Measurements from ENCODE around the gene CD53.

Gene CD53

DNA sequence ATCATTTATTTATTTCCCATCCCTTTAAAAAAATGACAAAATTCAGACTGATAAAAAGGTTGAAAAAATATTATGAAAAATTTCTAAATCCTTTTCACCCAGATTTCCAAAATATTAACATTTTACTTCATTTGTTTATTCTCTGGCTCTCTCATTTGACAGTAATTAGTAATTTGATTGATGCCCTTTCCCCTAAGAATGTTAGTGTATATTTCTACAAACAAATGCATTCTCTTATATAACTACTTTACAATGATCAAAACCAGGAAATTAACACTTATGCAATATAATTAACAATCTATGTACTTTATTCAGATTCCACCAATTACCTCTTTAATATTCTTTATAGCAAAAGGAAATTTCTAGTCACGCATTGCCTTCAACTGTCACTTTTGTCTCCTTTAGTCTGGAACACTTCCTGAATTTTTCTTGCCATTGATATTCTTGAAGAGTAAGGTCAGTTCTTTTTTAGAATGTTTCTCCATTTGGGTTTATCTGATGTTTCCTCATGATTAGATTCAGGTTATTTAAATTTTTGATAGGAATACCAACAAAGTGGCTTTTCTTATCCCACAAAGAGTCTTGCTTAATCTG, 3.9 kb downstream of the CD53 start:
- no peak for DNase-seq (ENCODE audit: low spot score)

DNA sequence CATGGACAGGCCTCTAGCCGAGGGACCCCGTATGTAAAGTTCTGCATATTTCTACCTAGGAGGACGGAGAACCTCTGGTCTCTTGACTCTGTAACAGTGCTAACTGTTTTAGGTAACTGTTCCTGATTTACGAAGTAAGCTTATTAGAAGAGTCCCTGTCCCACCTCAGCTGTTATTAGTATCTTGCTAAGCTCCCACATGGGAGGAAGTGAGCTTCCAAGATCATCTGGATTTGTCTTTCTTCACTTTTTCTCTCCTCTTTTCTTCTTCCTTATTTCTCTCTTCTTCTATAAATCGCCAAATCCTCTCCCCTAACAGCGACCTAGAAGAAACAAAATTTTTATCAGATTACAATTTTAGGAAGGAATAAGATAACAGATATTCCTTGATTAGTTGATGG, 4.4 kb downstream of the CD53 start:
- no peak for DNase-seq (ENCODE audit: low spot score)

DNA sequence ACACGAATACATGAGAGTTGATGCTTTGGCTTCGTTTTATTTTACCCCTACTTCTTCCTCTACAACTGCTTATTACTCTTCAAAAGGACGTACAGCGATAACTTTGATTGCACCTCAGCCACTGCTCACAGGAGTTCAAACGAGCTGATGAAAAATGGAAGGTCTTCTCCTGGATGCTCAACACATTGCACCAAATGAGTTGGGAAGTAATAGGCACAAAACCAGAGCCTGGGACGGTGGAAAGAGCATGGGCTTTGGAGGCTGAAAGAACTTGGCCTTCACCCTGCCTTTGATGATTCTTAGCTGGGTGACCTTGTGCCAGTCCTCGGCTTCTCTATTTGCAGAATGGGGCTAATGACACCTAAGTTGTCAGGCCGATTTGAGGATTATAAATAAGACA, 4.8 kb downstream of the CD53 start:
- DNase-seq (ENCODE audit: low spot score), result no peak

DNA sequence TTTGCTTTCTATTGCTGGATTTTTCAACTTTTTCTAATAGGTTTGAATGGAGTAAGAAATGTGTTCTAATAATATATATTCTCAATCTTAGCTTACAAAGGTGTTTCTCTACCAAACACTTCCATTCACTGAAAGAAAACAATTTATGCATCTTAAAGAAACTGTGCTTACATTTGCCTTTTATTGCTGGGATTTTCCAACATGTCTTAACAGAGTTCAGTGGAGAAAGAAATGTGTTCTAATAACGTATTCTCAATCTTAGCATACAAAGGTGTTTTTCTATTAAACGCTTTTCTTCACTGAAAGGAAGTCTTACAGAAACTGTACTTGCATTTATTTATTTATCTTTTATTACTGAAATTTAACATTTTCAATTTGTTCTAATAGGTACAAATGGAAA, 5.6 kb downstream of the CD53 start:
- DNase-seq (ENCODE audit: low spot score), result no peak

DNA sequence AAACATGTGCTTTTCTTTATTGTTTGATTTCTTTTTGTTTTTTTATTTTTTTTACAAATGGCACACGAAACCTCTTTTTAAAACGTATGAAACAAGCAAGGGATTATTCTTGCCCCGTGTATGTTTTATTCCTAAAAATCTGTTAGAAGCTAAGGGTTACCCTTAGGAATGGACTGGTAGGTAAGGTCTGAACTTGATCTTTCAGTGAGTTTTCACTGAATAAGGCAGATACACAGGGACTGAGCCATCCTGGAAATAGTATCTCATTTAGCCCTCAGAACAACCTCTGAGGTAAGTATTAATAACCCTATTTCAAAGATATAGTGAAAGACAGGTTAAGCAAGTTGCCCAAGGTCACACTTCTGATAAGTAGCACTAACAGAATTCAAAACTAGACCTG, 6.0 kb downstream of the CD53 start:
- DNase-seq (ENCODE audit: low spot score), result no peak

DNA sequence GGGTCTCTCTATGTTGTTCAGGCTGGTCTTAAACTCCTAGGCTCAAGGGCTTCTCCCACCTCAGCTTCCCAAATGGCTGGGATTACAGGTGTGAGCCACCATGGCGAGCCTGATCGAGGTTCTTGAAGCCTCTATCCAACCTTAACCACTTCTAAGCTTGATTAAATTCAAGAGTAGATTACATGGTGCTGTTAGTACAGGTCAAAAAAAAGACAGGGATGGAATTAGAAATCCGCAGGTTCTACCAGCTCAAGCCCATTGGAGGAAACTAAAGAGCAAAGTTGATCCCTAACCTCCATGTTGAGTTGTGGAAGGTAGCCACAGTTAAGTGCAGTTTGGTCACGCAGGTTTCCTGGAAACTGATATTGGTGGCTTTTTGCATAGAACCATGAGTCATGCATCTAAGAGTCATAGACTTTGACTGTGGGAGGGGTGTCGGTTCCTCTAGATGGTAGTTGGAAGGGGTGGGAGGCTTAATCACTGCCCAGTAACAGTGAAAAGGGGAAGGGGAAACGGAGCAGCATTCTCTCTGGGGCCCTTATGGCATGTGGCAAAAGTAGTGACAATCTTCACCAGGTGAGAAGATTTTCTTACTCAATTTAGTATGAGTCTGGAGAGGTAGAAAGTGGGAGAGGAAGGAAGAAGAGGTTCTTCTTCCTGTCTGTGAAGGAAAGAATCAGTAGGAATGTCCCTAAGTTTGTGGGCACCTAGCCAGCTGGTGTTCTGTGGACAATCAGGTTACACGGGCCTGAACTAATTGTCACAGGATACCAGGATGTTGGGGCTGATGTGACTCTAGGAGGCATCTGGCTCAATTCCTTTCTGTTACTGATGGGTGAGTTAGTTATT, 7.0 kb downstream of the CD53 start:
- DNase-seq (ENCODE audit: low spot score), result no peak

DNA sequence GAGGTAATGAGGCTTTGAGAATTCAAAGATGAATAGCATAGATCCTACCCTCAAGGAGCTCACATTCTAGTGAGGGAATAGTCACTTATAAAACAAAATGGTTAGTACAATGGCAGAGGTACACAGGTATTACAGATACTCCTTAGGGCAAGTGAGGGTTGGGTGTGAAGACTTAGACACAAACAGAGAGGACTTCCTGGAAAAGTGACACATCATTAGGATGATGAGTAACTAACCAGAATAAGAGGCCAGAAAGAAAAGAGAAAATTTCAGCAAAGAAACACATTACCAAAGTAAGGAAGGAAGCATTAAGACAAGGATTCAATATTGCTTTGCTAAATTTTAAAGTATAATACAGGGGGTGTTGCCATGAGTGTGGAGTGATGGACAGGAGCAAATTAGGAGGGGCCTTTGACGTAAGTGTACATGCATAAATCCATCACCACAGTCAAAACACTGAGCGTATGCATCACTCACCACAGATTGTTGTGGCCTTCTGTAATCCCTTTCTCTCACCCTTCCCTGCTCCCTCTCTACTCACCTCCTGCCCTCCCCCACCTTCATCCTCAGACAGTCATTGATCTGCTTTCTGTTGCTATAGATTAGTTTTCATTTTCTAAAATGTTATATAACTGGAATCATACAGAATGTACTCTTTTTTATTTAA, 7.9 kb downstream of the CD53 start:
- no peak for DNase-seq (ENCODE audit: low spot score)

DNA sequence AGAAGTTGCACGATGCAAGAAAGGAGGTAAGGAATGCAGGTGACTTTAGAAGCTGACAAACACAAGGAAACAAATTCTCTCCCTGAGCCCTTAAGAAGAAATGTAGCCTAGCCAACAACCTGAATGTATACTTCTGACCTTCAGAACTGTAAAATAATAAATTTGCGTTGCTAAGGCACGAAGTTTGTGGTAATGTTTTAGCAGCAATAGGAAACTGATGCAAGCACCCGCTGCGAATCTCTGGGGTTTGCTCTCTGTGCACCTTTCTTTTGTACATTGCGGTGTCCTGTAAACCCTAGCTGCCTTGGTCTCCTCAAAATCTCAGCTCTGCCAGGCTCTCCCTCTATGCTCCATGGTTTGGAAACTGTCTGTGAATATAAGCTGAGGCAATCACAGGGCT, 15.1 kb downstream of the CD53 start:
- DNase-seq (ENCODE audit: low spot score), result no peak

DNA sequence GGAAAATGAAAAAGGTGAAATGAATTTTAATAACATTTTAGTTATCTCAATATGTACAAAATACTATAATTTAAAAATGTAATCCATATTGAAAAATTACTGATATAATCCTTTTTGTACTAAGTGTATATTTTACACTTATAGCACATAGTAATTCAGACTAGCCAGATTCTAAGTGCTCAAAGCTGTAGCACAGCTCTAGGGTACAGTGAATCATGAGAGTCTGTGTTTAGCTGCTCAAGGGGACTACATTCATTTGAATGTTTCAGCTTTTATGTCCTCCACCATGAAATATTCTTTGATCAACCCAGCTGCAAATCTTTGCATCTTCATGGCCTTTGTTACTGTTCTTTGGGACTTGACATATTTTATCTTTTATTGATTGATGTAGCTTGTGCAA, 15.7 kb downstream of the CD53 start:
- no peak for DNase-seq (ENCODE audit: low spot score)

DNA sequence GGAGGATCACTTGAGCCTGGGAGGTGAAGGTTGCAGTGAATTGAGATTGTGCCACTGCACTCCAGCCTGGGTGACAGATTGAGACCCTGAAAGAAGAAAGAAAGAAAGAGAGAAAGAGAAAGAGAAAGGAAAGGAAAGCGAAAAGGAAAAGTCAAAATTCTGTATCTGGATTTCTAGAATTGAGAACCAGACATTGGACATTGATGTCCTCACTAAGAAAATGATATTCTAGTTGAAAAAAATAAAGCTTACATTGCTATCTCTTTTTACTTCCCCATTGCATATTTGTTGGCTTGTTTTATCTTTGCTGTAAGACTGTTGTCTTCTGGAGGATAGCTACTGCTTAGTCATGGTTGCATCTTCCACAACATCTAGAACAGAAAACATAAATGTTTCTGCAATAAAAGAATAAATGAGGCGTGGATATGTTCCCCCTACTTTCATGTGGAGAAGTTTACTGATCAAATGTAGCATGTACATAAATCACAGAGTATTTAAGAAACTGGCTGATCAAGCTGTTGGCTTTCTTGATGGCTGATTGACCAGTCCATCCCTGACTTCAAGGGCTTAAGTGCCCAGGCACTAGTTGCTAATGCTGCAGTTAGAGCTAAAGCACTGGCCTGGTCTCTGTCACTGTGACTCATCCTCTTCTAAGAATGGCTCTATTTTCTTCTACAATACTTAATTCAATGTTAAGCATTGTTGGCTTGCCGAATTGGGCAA, 17.7 kb downstream of the CD53 start:
- DNase-seq (ENCODE audit: low spot score), result no peak

DNA sequence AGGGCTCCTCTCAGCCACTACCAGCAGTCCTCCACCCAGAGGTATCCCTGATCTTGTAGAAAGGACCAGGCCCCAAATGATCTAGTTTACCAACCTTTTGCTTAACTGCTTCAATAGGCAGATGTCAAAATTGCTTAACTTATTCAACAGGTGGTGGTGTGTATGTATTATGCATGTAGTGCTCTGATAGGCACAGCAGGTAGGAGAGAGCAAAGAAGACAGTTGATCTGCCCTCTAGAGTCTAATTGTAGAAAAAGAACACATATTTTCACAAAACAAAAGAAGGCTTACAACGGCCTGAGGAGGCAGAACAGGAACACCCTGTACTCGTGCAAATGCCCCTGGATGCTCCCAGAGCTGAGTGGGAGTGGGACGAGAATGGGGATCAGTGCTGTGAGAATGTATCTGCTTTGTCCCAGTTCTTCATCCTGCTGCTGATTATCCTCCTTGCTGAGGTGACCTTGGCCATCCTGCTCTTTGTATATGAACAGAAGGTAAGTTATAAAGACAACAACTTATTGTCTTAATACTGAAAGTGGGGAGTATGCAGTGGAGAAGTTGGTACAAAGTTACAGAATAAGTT, 21.1 kb downstream of the CD53 start:
- no peak for DNase-seq (ENCODE audit: low spot score)

DNA sequence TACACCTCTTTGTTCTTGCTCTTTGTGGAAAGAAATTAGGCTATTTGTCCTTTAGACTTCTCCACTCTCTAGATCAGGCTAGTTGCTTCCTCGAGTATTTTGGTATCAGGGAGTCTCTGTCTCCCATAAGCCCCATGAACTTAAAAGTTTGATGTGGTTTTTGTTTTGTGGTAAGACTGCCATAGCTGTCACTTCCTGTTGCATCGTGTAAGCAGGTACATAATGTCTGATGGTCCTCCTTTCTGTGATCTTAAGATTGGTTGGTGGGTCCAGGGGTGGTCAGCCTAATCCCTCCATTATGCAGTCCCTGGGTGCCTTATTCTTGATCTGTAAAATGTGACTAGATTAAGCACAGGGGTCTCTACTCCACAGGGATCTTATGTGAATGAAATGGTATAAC, 23.1 kb downstream of the CD53 start:
- no peak for DNase-seq (ENCODE audit: low spot score)

DNA sequence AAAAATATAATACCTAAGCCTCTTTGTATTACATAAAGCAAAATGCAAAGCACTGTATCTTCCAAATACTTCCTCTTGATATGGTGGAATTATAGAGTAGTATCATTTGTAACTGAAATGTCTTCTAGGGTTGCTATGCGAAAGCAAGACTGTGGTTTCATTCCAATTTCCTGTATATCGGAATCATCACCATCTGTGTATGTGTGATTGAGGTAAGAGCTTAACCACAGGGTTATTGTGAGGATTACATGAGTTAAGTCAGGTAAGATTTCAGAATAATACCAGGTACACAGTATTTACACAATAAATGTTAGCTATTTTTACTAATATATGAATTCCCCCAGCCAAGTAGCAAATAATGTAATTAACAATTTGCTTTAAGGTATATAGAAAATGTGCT, 24.7 kb downstream of the CD53 start:
- DNase-seq (ENCODE audit: low spot score), result no peak

DNA sequence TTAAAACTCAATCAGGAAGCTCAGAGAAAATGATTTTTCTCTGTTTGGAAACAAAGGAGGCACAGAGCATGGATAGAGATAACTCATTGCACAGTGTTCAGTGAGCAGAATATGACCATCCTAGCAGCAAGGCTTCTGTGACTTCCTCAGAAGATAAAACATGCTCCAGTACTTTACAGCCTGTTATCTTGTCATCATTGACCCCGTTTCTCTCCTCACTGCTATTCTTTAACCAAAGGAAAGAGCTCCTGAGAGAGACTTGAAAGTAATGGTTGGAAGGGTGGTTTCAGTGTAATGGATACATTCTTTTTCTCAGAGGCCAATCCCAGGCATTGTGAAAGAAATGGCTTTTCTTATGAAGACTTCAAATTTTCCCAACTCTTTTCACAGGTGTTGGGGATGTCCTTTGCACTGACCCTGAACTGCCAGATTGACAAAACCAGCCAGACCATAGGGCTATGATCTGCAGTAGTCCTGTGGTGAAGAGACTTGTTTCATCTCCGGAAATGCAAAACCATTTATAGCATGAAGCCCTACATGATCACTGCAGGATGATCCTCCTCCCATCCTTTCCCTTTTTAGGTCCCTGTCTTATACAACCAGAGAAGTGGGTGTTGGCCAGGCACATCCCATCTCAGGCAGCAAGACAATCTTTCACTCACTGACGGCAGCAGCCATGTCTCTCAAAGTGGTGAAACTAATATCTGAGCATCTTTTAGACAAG, 25.9 kb downstream of the CD53 start:
- no peak for DNase-seq (ENCODE audit: low spot score)

DNA sequence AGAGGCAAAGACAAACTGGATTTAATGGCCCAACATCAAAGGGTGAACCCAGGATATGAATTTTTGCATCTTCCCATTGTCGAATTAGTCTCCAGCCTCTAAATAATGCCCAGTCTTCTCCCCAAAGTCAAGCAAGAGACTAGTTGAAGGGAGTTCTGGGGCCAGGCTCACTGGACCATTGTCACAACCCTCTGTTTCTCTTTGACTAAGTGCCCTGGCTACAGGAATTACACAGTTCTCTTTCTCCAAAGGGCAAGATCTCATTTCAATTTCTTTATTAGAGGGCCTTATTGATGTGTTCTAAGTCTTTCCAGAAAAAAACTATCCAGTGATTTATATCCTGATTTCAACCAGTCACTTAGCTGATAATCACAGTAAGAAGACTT, 26.5 kb downstream of the CD53 start:
- no peak for DNase-seq (ENCODE audit: low spot score)

DNA sequence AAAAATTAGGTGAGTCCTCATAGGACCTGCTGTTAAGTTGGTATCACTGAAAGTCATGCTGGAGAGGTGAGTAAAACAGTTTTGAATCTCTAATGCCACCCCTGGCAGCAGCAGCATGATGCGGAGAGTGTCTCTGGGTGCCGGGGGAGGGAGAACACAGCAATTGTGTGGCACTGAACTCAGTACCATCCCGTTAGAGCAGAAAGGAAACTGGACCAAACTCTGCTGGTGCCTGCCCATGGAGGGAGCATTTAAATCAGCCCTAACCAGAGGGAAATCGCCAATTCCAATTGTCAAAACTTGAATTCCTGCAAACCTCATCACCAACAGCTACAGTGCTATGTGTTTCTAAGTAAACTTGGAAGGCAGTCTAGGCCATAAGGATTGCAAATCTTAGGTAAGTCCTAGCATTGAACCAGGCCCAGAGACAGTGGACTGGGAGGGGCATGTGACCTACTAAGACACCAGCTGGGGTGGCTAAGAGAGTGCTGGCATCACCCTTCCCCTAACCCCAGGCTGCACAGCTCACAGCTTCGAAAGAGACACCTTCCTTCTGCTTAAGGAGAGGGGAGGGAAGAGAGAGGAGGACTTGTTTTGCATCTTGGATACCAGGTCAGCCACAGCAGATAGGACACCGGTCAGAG, 30.0 kb downstream of the CD53 start:
- DNase-seq (ENCODE audit: low spot score), result no peak

DNA sequence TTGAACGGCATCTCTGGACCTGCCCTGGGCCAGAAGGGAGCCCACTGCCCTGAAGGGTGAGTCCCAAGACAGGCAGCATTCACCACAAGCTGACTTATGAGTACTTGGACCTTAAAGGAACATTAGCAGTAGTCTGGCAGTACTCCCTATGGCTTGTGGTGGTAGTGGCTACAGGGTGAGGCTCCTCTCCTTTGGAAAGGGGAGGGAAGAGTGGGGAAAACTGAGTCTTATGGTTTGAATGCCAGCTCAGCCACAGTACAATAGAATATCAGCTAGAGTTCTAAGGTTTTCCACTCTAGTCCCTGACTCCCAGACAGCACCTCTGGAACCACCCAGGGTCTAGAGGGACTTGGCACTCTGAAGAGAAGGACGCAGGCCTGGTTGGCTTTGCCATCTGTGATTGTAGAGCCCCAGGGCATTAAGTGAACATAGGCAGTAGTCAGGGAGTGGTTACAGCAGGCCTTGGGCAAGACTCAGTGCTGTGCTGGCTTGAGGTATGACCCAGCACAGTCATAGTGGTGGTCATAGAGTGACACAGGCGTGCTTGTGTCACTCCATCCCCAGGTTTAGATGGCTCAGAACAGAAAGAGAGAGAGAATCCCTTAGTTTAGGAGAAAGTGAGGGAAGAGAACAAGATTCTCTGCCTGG, 31.0 kb downstream of the CD53 start:
- no peak for DNase-seq (ENCODE audit: low spot score)

DNA sequence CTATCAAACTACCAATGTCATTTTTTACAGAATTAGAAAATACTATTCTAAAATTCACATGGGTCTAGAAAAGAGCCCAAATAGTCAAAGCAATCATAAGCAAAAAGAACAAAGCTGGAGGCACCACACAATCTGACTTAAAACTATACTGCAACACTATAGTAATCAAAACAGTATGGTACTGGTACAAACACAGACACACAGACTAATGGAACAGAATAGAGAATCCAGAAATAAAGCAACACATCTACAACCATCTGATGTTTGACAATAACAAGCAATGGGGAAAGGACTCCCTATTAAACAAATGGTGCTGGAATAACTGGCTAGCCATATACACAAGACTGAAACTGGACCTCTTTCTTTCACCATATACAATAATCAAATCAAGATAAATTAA, 39.8 kb downstream of the CD53 start:
- no peak for DNase-seq (ENCODE audit: low spot score)

DNA sequence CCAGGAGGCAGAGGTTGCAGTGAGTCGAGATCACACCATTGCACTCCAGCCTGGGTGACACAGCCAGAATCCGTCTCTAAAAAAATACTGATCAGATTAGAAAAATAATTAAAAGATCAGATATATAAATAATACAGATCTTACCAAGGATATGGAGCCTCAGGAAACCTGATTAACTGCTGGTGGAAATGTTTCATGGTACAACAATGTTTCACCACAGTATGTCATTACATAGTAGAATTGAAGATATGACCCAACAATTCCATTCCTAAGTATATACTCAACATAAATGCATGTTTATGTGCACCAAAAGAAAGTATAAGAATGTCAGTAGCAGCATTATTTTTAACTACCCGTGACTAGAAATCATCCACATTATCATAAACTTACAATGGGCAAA, 41.7 kb downstream of the CD53 start:
- DNase-seq (ENCODE audit: low spot score), result no peak

DNA sequence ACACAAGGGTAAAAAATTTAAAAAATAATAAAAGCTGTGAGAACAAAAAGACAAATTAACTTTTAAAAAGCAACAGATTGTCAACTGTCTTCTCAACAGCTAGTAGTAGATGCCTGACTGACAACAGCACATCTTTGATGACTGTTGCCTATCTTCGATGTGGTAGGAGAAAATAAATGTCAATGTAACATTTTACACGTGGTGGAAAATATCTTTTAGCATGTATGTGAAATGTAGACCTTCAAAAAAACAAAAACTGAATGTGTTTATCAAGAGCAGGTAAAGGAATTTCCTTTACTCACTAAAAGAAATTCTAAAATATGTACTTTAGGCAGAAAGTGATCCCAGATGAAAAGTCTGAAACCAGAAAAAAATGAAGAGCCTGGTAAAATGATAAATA, 42.9 kb downstream of the CD53 start:
- no peak for DNase-seq (ENCODE audit: low spot score)

DNA sequence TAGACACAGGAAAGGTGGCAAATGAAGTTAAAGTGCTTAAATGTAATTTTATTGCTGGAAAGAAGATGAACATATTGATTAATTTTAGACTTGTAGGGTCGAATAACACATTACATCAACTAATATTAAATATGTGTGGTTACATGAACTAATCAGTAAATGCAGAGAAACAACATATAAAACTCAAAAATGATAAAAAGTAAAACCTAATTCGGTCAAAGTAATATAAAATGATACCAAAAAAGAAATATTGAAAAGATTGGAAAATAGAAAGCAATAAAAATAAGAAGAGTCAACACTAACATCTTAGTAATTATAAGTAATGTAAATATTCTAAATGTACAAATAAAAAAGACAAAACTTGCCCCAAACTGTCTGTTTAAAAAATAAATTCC, 43.3 kb downstream of the CD53 start:
- DNase-seq (ENCODE audit: low spot score), result no peak
